ENCODE data around the gene ANKRD13B.

Gene ANKRD13B

DNA sequence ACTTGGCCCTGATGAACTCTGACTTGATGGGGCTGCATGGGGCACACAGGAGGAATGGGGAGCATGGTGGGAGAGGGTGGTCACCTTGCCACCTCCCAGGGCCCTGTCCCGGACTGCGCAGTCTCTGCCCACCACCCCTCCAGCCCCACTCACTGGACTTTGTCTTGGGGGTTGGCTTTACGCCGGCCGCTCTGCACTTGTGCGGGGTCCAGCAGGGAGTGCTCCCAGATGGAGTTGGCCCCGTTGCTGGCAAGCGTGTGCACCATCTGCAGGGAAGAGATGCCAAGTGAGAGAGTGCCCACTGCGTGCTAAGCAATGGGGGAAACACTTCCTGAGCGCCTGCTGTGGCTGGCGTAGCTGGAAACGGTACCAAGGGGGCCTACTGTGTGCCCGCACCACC, 10.2 kb upstream of the ANKRD13B start:
- peak; percentile 36 for DNase-seq

DNA sequence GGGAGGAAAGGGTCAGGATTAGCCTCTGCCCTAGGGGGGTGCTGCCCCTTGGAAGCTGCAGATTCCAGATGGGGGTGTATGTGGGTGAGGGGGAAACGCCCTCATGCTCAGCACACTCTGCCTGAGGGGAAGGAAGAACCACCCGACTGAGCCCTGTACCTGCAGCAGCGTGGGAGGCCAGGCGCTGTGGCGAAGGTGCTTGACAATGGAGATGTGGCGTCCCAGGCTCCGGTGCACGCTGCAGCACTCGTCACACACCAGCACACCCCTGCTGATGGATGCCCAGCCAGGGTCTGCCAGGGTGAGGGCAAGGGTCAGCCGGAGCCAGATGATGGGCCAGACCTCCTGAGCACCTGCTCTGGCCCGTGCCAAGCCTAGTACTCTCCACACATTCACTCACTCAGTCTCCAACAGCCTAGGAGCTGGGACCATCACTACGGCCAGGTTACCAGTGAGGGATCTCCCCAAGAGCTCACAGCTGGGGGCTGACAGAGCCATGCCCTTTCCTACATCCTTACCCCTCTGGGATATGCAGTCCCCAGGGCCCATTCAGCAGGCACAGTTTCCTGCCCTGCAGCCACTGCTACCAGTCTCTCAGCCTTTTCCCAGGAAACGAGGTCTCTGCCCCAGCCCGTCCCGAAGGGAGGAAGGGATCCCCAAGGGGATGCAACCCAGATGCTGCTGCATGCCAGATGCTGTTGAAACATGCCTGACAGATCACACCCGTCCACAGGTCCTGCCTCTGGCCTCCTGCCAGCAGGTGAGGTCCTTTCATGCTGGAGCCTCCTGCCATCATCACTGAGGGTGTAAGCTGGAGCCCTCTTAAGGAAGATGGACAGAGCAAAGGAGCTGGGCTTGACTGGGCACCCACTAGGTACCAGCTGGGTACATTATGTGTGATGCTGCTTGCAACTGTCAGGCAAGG, 9.3 kb upstream of the ANKRD13B start:
- peak; percentile 22 for DNase-seq

GRCh38 chr17:29584452-29585079, 8.4 kb upstream of the ANKRD13B start:
- DNase-seq, result peak; percentile 25

DNA sequence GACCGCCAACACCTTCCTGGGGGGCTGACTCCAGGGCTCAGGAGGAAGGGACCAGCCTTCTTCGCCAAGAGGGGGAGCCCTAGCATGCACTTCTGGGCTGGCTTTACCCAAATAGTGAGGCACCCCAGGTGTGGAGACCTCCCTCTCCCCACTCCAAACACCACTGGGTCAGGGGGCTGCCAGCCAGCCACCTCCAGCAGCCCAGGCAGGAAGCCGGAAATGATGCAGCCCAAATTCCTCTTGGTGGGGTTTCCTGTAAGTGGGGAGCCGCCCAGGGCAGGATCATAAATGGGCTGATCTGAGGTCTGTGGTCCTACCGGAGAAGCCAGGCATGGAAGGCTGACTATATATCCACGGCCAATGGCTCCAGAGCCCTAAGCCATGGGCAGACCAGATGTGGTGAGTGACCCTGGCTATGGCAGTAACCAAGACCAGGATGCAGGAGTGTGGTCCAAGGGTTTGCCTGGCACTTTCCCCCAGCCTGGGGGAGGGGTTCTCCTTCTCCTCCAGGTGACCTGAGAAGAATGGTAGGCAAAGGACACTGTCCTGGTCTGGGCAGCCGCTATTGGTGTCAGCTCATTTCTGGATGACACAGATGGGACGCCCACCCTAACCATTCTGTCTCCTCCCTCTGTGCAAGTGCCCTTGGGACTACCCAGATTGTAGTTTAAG, 7.7 kb upstream of the ANKRD13B start:
- peak; percentile 55 for DNase-seq

DNA sequence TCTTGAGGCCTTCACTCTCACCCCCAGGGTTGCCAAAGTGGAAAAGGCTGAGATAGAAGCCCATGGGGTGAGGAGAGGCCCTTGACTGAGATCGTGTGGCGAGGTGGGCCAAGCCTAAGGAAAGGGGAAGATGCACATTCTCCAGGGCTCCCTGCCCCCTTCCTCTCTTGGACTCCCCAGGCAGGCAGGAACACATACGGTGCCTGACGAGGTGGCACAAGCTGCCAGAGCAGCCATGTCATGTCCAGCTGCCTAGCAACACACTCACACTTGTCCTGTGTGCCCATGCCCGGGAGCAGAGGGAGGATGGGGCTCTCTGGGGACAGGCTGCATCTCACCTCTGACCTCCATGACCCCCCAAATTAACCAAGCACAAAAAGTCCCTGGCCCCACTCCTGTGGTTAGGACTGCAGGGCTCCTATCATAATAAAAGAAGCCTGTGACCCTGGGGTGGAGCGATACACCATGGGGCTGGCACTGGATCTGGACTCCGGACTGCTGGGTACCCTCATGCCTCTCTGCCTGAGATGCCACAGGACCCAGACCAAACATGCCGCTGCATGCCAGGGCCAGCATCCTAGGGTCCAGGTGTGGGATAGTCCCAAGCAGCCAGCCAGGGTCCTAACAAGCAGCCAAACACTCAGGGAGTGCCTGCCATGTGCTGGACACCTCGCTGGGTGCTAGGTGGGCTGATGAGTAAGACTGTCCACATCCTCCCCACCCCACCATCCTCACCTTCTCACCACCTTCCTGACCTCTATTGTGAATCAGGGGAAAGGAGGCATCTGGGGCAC, 6.1 kb upstream of the ANKRD13B start:
- DNase-seq, result peak; percentile 16

DNA sequence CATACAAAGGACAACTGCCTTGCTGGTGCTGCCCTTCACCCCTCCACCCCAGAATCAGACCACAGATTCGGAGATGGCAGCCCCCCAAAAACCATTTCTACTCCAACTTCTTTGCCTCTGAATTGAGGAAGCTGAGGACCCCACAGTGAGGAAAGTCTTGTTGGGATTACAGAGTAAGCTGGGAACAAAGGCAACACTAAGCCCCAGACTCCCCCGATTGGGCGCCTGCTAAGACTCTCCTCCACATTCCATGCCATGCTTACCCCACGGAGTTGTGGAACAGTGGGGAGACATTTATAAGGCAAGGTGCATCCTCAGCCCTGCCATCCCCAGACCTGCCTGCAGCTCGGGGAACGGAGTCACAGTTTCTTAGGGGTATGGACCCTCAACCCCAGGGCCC, 5.3 kb upstream of the ANKRD13B start:
- DNase-seq, result no peak

GRCh38 chr17:29588017-29588561, 4.8 kb upstream of the ANKRD13B start:
- DNase-seq, result peak; percentile 30

GRCh38 chr17:29588562-29589411, 4.1 kb upstream of the ANKRD13B start:
- DNase-seq, result peak; percentile 48

DNA sequence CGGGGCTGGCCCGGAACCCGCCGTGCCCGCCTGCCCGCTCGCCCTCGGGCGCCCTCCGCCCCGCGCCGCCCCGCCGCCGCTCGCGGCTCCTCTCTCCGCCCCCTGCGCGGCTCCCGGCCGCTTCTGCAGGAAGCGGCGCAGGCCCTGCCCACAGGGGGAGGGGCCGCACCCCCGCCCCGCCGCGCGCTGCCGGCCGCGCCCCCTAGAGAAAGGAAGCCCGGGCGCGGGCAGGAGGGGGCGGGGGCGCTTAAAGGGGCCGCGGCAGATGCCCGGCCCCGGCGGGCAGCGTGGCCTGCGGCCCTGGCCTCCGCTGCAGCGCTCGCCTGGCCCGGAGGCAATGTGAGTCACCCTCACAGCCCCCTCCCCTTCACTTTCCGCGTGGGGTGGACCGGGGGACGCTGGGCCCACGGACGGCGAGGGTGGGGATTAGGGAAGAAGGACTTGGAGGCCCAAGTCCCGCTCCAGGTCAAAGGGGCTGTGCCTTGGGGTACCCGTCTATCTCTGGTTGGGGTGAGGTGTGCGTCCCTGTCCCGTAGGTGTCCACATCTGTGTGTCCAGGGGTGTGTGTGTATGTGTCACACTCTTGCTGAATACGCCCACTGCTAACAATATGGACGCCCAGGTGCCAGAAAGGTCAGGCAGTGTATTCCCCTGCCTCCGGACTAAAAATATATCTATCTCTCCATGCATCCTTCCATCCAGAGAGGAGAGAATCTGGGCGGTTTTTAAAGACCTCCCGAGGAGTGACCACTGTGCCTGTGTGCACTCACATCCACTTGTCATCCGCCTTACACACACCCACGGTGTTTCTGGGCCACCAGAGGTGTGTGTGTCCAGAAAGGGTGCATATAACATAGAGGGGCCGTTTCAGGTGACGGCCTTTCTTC, 3.2 kb upstream of the ANKRD13B start, which contains the start of gene GIT1:
GIT1 (minus strand) TSS at position 125 of the 887 bp plus-strand sequence. CDS start 270 bp downstream, outside the sequence.
- peak; percentile 89 for DNase-seq

GRCh38 chr17:29590411-29591145, 2.4 kb upstream of the ANKRD13B start:
- DNase-seq, result peak; percentile 78

GRCh38 chr17:29591146-29591736, 1.7 kb upstream of the ANKRD13B start:
- DNase-seq, result no peak

DNA sequence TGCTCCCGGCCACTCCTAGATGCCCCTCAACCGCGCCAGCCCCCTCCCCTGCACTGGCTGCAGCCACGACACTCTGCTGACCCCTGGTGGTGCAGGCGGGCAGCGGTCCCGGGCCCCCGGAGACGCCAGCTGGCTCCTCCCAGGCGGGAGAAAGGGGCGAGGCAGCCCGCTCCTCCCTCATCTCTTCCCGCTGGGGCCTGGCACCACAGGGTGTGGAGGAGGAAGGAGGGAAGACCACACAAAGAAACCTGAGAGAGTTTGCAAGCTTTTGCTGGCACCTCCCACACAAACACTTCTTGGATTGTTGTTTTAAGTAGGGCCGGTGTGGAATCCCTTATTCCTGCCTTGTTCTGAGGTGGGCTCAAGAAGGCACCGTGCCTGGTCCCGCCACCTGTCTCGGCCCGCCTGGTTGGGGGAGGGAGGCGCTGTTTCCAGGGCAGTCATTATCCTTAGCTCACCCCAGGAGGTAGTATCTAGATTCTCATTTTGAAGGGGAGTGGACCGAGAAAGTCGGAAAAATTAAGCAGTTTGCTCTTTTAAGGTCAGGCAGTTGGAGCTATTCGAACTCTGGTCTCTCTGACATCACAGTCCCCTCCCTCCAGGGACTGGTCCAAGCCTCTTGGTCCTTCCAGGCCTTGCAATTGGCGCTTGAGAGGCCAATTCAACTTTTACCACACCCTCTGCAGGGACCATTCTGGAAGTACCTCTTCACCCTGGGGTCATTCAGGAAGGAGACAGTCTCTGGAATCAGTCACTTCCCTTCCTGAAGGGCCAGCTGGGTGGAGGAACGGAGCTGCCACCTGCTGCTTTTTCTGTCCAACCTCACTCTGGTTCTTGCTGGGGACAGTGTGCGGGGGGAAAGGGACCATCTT, 959 bp upstream of the ANKRD13B start:
- peak; percentile 95 for DNase-seq

DNA sequence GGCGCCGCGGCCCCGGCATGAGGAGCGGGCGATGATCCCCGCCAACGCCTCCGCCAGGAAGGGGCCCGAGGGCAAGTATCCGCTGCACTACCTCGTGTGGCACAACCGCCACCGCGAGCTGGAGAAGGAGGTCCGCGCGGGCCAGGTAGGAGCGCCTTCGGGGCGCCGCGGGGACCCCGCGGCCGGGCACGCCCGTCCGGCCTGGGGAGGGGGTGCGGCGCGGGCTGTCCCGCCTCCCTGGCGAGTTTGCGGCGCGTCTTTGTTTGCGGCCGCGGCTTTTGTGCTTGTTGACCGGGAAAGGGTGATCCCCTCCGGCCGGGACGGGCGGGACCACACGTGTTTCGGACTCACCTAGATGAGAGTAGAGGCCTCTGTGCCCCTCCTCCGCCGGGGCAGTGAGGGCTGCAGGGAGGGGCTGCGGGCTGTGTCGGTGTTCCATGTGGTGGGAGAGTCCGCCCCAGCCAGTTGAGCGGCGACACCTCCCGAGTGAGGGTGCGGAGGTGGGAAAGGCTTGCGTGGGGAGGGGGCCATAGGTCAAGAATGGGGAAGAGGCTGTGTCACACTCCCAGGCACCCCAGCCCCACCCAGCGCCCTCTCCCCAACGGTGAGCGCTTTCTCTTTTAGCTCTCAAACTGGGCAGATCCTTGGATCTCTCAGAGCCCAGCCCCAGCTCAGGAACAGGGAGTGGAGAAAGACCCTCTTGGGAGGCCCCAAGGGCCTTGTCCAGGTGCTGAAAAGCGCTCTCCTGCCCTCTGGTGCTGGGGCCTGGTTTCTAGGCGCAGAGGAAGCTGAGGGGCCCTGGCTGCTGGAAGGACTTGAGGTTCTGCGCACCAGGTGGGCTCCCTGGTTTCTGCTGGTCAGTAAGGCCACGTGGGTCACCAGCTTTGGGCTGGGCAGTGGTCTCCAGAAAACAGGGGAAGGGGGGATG, 923 bp downstream of the ANKRD13B start:
- peak; percentile 23 for DNase-seq

GRCh38 chr17:29594519-29595090, 1.7 kb downstream of the ANKRD13B start:
- no peak for DNase-seq

DNA sequence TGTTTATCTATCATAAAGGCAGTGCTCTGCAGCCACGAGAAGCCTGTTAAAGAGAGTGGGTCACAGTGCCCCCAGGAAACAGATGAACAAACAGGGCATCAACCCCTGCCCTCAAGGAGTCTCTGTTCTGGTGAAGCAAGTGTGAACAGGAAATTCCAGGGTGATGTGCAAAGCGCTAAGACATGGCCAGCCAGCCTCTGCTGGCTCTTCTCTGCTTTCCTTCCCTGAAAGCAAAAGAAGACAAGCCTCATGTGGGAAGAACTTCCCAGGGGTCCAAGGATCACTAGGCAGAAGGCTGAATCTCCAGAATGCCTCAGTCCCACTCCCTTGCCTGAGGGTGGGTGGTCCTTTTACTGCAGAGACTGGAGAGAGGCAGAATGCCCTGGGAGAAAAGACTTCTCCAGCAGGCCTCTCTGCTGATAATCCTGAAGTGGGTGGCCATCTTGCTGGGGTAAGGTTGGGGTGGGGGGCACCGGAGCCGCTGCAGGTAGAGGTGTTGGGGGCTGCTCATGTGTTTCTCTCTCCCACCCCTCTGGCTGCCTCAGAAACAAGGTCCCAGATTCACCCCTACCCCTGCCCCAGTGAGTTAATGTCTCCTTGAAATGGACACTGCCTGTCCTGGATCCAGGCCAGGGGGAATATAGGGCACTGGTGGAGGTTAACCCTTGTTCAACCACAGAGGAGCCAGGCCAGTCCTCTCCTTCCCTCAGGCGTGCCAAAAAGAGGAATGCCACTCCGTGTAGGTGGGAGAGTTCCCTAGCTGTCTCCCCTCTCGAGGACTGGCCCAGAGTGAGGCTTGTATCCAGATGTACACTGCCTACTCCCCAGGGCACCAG, 2.4 kb downstream of the ANKRD13B start:
- no peak for DNase-seq

Measured in femur (tissue), 1 donor.